HEK293 (cell line): ENCODE measurements around the gene C11orf71.

Experiments
- CTCF ChIA-PET: fragments of 350-600 bp; formaldehyde crosslinking; extraction: SDS; loops from one replicate; lab custom pipeline; 2021; ENCODE audit warnings: antibody characterized with exemption; lab: Yijun Ruan, JAX
- POLR2A ChIA-PET: fragments of 300-600 bp; formaldehyde crosslinking; extraction: SDS; loops from one replicate; lab custom pipeline; 2020; ENCODE audit warnings: antibody characterized with exemption, inconsistent platforms; lab: Yijun Ruan, JAX
- H3K27ac ChIP-seq: fragments of 200-500 bp; sonication (Bioruptor generic); 2 replicates; pipeline ENCODE4 v1.5.1; 2014; ENCODE audit warnings: low read depth, low read length, control low read depth, inconsistent platforms; ENCODE audit errors: extremely low read depth
- H3K36me3 ChIP-seq, 2 experiments: fragments of 200-500 bp in 1 of 2; sonication (Bioruptor generic) in 1 of 2; 1 replicate in 1 of 2; 2 replicates in 1 of 2; pipeline ENCODE4 v1.5.1; 2014 to 2017; ENCODE audit warnings: inconsistent platforms in 2 of 2, low read length in 2 of 2; ENCODE audit not compliant: control insufficient read depth in 2 of 2, insufficient read depth in 1 of 2
- H3K4me1 ChIP-seq: fragments of 200-500 bp; sonication (Bioruptor generic); 2 replicates; pipeline ENCODE4 v1.5.1; 2014; ENCODE audit warnings: mild to moderate bottlenecking, low read length, inconsistent platforms; ENCODE audit not compliant: control insufficient read depth, insufficient read depth
- H3K4me3 ChIP-seq: 2 replicates; pipeline ENCODE4 v1.5.1; 2011; ENCODE audit warnings: low read depth, mild to moderate bottlenecking, control low read depth, low read length, moderate library complexity
- H3K9me3 ChIP-seq: fragments of 200-500 bp; sonication (Bioruptor generic); 2 replicates; pipeline ENCODE4 v1.5.1; 2014; ENCODE audit warnings: low read depth, low read length, inconsistent platforms; ENCODE audit not compliant: control insufficient read depth, insufficient read depth
- BCL11B ChIP-seq: fragments of 450-650 bp; formaldehyde crosslinking; IDR thresholded peaks from 2 replicates; pipeline ENCODE4 v1.5.1; 2016; ENCODE audit warnings: low read depth, missing biosample characterization, missing genetic modification characterization
- GLIS1 ChIP-seq: fragments of 450-650 bp; formaldehyde crosslinking; IDR thresholded peaks from 2 replicates; pipeline ENCODE4 v1.5.1; 2016; ENCODE audit warnings: missing biosample characterization, missing genetic modification characterization
- HIC1 ChIP-seq: fragments of 450-650 bp; formaldehyde crosslinking; IDR thresholded peaks from 2 replicates; pipeline ENCODE4 v1.5.1; 2016; ENCODE audit warnings: missing biosample characterization, missing genetic modification characterization
- HOXC10 ChIP-seq: sonication (generic); formaldehyde crosslinking; IDR thresholded peaks from 2 replicates; pipeline ENCODE4 v1.8.1; 2023; ENCODE audit warnings: mild to moderate bottlenecking, missing genetic modification reagents
- ZBTB21 ChIP-seq: fragments of 450-650 bp; formaldehyde crosslinking; IDR thresholded peaks from 2 replicates; pipeline ENCODE4 v1.5.1; 2017; ENCODE audit warnings: missing biosample characterization, missing genetic modification characterization
- ZBTB26 ChIP-seq: fragments of 450-650 bp; formaldehyde crosslinking; optimal IDR thresholded peaks from 2 replicates; pipeline ENCODE3; 2016; ENCODE audit warnings: missing biosample characterization, mild to moderate bottlenecking, missing genetic modification characterization
- ZNF184 ChIP-seq: fragments of 450-650 bp; IDR thresholded peaks from 2 replicates; pipeline ENCODE4 v1.5.1; 2018; ENCODE audit warnings: missing biosample characterization, mild to moderate bottlenecking, missing genetic modification characterization
- ZNF214 ChIP-seq: fragments of 450-650 bp; formaldehyde crosslinking; IDR thresholded peaks from 2 replicates; pipeline ENCODE4 v1.5.1; 2017; ENCODE audit warnings: missing biosample characterization, mild to moderate bottlenecking, missing genetic modification characterization, borderline replicate concordance
- ZNF24 ChIP-seq: fragments of 450-650 bp; formaldehyde crosslinking; IDR thresholded peaks from 2 replicates; pipeline ENCODE4 v1.5.1; 2016; ENCODE audit warnings: missing biosample characterization, missing genetic modification characterization
- ZNF324 ChIP-seq: fragments of 450-650 bp; formaldehyde crosslinking; IDR thresholded peaks from 2 replicates; pipeline ENCODE4 v1.5.1; 2016; ENCODE audit warnings: missing biosample characterization, missing genetic modification characterization
- ZNF398 ChIP-seq: fragments of 450-650 bp; formaldehyde crosslinking; IDR thresholded peaks from 2 replicates; pipeline ENCODE4 v1.5.1; 2017; ENCODE audit warnings: missing biosample characterization, missing genetic modification characterization
- ZNF621 ChIP-seq: fragments of 450-650 bp; formaldehyde crosslinking; IDR thresholded peaks from 2 replicates; pipeline ENCODE4 v1.5.1; 2017; ENCODE audit warnings: missing biosample characterization, missing genetic modification characterization
- ZNF654 ChIP-seq: fragments of 450-650 bp; formaldehyde crosslinking; IDR thresholded peaks from 2 replicates; pipeline ENCODE4 v1.5.1; 2016; ENCODE audit warnings: low read depth, missing biosample characterization, missing genetic modification characterization
- ZNF658 ChIP-seq: fragments of 450-650 bp; formaldehyde crosslinking; IDR thresholded peaks from 2 replicates; pipeline ENCODE4; 2016; ENCODE audit warnings: missing biosample characterization, missing genetic modification characterization
- ZNF830 ChIP-seq: fragments of 450-650 bp; IDR thresholded peaks from 2 replicates; pipeline ENCODE4 v1.5.0; 2018; ENCODE audit warnings: missing biosample characterization, missing genetic modification characterization, low read depth, mild to moderate bottlenecking, moderate library complexity
- ZXDB ChIP-seq: fragments of 450-650 bp; formaldehyde crosslinking; IDR thresholded peaks from 2 replicates; pipeline ENCODE4 v1.5.1; 2016; ENCODE audit warnings: missing biosample characterization, missing genetic modification characterization
- TF ChIP-seq, protein P1 (sequence below): fragments of 450-650 bp; formaldehyde crosslinking; IDR thresholded peaks from 2 replicates; pipeline ENCODE4 v1.5.1; 2016; ENCODE audit warnings: missing biosample characterization, missing genetic modification characterization
- TF ChIP-seq, protein P2 (sequence below): fragments of 450-650 bp; formaldehyde crosslinking; IDR thresholded peaks from 2 replicates; pipeline ENCODE4 v1.5.1; 2017; ENCODE audit warnings: missing biosample characterization, missing genetic modification characterization
- TF ChIP-seq, protein P3 (sequence below): fragments of 450-650 bp; formaldehyde crosslinking; IDR thresholded peaks from 2 replicates; pipeline ENCODE4 v1.5.1; 2017; ENCODE audit warnings: missing biosample characterization, missing genetic modification characterization

Gene C11orf71

GRCh38 chr11:114448749-114449482 is 48.6 kb upstream of the C11orf71 start:
- H3K4me3 ChIP-seq = no peak overlapping the region
- H3K9me3 ChIP-seq = no peaks in the 10 kb centered on the region
- POLR2A ChIA-PET = no interaction called here
- H3K27ac ChIP-seq = no peak overlapping the region
- H3K4me1 ChIP-seq = no peaks in the 10 kb centered on the region
- no peak for TF ChIP-seq ZNF398 (tag by site-specific recombination)
- no peak for TF ChIP-seq ZNF184
- TF ChIP-seq ZNF830 (tag by site-specific recombination) = no peak
- TF ChIP-seq ZNF214 (tag by site-specific recombination) = no peak
- TF ChIP-seq ZNF24 (tag by site-specific recombination) = no peak
- TF ChIP-seq, protein P1, sequence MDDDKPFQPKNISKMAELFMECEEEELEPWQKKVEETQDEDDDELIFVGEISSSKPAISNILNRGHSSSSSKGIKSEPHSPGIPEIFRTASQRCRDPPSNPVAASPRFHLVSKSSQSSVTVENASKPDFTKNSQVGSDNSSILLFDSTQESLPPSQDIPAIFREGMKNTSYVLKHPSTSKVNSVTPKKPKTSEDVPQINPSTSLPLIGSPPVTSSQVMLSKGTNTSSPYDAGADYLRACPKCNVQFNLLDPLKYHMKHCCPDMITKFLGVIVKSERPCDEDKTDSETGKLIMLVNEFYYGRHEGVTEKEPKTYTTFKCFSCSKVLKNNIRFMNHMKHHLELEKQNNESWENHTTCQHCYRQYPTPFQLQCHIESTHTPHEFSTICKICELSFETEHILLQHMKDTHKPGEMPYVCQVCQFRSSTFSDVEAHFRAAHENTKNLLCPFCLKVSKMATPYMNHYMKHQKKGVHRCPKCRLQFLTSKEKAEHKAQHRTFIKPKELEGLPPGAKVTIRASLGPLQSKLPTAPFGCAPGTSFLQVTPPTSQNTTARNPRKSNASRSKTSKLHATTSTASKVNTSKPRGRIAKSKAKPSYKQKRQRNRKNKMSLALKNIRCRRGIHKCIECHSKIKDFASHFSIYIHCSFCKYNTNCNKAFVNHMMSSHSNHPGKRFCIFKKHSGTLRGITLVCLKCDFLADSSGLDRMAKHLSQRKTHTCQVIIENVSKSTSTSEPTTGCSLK = no peak
- no peak for TF ChIP-seq HIC1 (tag by site-specific recombination)
- no peak for TF ChIP-seq BCL11B
- no peak for TF ChIP-seq ZNF324
- TF ChIP-seq ZXDB = no peak
- TF ChIP-seq GLIS1 (tag by site-specific recombination) = no peak
- TF ChIP-seq ZNF654 (tag by site-specific recombination) = no peak
- TF ChIP-seq, protein P2, sequence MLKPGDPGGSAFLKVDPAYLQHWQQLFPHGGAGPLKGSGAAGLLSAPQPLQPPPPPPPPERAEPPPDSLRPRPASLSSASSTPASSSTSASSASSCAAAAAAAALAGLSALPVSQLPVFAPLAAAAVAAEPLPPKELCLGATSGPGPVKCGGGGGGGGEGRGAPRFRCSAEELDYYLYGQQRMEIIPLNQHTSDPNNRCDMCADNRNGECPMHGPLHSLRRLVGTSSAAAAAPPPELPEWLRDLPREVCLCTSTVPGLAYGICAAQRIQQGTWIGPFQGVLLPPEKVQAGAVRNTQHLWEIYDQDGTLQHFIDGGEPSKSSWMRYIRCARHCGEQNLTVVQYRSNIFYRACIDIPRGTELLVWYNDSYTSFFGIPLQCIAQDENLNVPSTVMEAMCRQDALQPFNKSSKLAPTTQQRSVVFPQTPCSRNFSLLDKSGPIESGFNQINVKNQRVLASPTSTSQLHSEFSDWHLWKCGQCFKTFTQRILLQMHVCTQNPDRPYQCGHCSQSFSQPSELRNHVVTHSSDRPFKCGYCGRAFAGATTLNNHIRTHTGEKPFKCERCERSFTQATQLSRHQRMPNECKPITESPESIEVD (tag by site-specific recombination) = no peak
- peaks cover 0 to 77% of the 10 kb centered on the region in 2 experiments; a peak in 1 of 3 replicates for H3K36me3 ChIP-seq
- CTCF ChIA-PET = interaction anchor here (0.7 kb wide), 2 partner anchors 39 to 168 kb away, joined by 3 read pairs; no protein-coding TSS in a partner anchor

- Histone ChIP-seq H3K9me3 (no peaks in the 10 kb centered on the region), H3K4me1 (no peaks in the 10 kb centered on the region), H3K27ac (no peak overlapping the region), H3K36me3 (peaks cover 0 to 71% of the 10 kb centered on the region in 2 experiments; a peak in 1 of 3 replicates), H3K4me3 (no peak overlapping the region)
- POLR2A ChIA-PET = no interaction called here
- CTCF ChIA-PET = no interaction called here
- TF ChIP-seq ZBTB26 (tag by site-specific recombination) (no peak), ZNF658 (tag by site-specific recombination) (no peak), BCL11B (no peak), HOXC10 (no peak), ZNF621 (tag by site-specific recombination) (no peak), ZBTB21 (tag by site-specific recombination) (no peak)
- TF ChIP-seq, protein P3, sequence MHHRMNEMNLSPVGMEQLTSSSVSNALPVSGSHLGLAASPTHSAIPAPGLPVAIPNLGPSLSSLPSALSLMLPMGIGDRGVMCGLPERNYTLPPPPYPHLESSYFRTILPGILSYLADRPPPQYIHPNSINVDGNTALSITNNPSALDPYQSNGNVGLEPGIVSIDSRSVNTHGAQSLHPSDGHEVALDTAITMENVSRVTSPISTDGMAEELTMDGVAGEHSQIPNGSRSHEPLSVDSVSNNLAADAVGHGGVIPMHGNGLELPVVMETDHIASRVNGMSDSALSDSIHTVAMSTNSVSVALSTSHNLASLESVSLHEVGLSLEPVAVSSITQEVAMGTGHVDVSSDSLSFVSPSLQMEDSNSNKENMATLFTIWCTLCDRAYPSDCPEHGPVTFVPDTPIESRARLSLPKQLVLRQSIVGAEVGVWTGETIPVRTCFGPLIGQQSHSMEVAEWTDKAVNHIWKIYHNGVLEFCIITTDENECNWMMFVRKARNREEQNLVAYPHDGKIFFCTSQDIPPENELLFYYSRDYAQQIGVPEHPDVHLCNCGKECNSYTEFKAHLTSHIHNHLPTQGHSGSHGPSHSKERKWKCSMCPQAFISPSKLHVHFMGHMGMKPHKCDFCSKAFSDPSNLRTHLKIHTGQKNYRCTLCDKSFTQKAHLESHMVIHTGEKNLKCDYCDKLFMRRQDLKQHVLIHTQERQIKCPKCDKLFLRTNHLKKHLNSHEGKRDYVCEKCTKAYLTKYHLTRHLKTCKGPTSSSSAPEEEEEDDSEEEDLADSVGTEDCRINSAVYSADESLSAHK = 0 out of 2 replicates have a peak, but pooled peaks have one; percentile 25
- TF ChIP-seq, protein P2 (tag by site-specific recombination) = peak; percentile 61; the same call in 1 of the 2 replicates
Measured at GRCh38 chr11:114447892-114448291, 47.6 kb upstream of the C11orf71 start.
